ENCODE measurements around the gene MAP3K4.

- no peak for TF ChIP-seq CTCF (IDR thresholded peaks at IDR 0.05)
- TF ChIP-seq POLR2A (IDR thresholded peaks at IDR 0.05): no peak
These were observed 143.2 kb downstream of the MAP3K4 start for GRCh38 chr6:161134550-161135298.

Measured in Peyer's patch (tissue), 4 donors.